HG03457 (cell line): ENCODE data around the gene SEPTIN2.
"Not testable (repeated sequence)": the region's sequence is repeated elsewhere in the genome, so short reads cannot be mapped to it uniquely, and the experiment has no call there.

Experiments used
- ATAC-seq: cut with Tn5 transposase; IDR thresholded peaks from one replicate; pipeline ENCODE4 v1.9.1; 2021; ENCODE audit warnings: moderate number of reproducible peaks; ENCODE audit not compliant: unreplicated experiment

Gene SEPTIN2

GRCh38 chr2:241315879-241316631 lies at the start of gene SEPTIN2:
TSS of gene SEPTIN2 (plus strand) at chr2:241315925. CDS start at chr2:241324233, 8,308 bp downstream.
- ATAC-seq, result peak; percentile 29

- ATAC-seq, result no peak
These were observed 48.3 kb upstream of the SEPTIN2 start for GRCh38 chr2:241267249-241268067.

- no peak for ATAC-seq
These were observed 47.4 kb upstream of the SEPTIN2 start for GRCh38 chr2:241268306-241268705.

- ATAC-seq, result no peak
These were observed 46.8 kb upstream of the SEPTIN2 start for GRCh38 chr2:241268716-241269445.

- ATAC-seq, result no peak
These were observed 45.8 kb upstream of the SEPTIN2 start for GRCh38 chr2:241269707-241270520.

GRCh38 chr2:241270531-241270930 lies 45.2 kb upstream of the SEPTIN2 start:
- ATAC-seq, result no peak

GRCh38 chr2:241271706-241272302 lies 43.9 kb upstream of the SEPTIN2 start:
- ATAC-seq, result no peak

- peak; percentile 47 for ATAC-seq
These were observed 43.2 kb upstream of the SEPTIN2 start for GRCh38 chr2:241272303-241273209.

- no peak for ATAC-seq
These were observed 42.3 kb upstream of the SEPTIN2 start for GRCh38 chr2:241273210-241274020.

GRCh38 chr2:241274127-241274526 lies 41.6 kb upstream of the SEPTIN2 start:
- no peak for ATAC-seq

- no peak for ATAC-seq
These were observed 40.2 kb upstream of the SEPTIN2 start for GRCh38 chr2:241275504-241275903.

GRCh38 chr2:241275910-241276309 lies 39.8 kb upstream of the SEPTIN2 start:
- ATAC-seq, result no peak

- ATAC-seq, result not testable (repeated sequence)
These were observed 37.4 kb upstream of the SEPTIN2 start for GRCh38 chr2:241278306-241278705.

GRCh38 chr2:241279413-241279812 lies 36.3 kb upstream of the SEPTIN2 start:
- ATAC-seq, result no peak

GRCh38 chr2:241279828-241280227 lies 35.9 kb upstream of the SEPTIN2 start:
- ATAC-seq, result no peak

GRCh38 chr2:241280291-241280690 lies 35.4 kb upstream of the SEPTIN2 start:
- ATAC-seq, result no peak

GRCh38 chr2:241282555-241282954 lies 33.2 kb upstream of the SEPTIN2 start:
- no peak for ATAC-seq

GRCh38 chr2:241285596-241285995 lies 30.1 kb upstream of the SEPTIN2 start:
- no peak for ATAC-seq
